ENCODE data around the gene RAB31.

Gene RAB31

DNA sequence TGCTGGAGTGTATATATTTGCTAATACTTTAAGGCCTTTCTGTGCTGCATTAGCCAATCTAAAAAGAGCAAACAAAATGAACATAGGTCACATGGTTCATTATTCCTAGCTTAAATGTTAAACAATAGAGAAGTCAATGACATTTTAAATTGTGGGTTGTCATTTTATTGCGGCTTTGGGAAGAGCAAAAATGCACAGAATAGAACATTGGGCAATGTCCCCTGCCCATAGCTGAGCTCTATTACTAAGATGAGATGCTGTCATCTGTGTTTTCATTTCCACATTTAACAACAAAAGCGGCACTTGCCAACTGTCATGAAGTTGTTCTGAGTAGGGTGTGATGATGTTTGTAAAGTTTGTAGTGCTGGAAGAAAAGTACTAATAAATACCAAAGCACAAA is 202.6 kb downstream of the RAB31 start:
- Histone ChIP-seq H3K4me3 (ENCODE audit: low read depth, low read length) (no peak overlapping the region), H3K9me3 (ENCODE audit: control insufficient read depth, insufficient read depth, low read depth, low read length) (no peaks in the 10 kb centered on the region), H3K27ac (ENCODE audit: extremely low read depth, low read depth, low read length) (no peak overlapping the region), H3K36me3 (ENCODE audit: control insufficient read depth in 2 of 2, insufficient read depth in 1 of 2, low read length in 2 of 2) (no peaks in the 10 kb centered on the region), H3K4me1 (ENCODE audit: control insufficient read depth, insufficient read depth, low read length) (no peaks in the 10 kb centered on the region)
- TF ChIP-seq PRDM10 (tag by site-specific recombination; IDR thresholded peaks at IDR 0.05) (no peak), ZNF280C (tag by site-specific recombination; IDR thresholded peaks at IDR 0.05) (no peak), ZNF501 (tag by site-specific recombination; IDR thresholded peaks at IDR 0.05) (no peak), ZNF776 (tag by site-specific recombination; IDR thresholded peaks at IDR 0.05; ENCODE audit: borderline replicate concordance) (no peak), REPIN1 (tag by site-specific recombination; IDR thresholded peaks at IDR 0.05; ENCODE audit: low read depth) (no peak), ZNF571 (tag by site-specific recombination; IDR thresholded peaks at IDR 0.05) (no peak), ZNF704 (tag by site-specific recombination; IDR thresholded peaks at IDR 0.05) (no peak), ZNF449 (tag by site-specific recombination; IDR thresholded peaks at IDR 0.05) (no peak), SP2 (tag by site-specific recombination; IDR thresholded peaks at IDR 0.05) (no peak), ZNF350 (tag by site-specific recombination; IDR thresholded peaks at IDR 0.05) (no peak), YY2 (tag by site-specific recombination; IDR thresholded peaks at IDR 0.05) (no peak), ZNF707 (tag by site-specific recombination; IDR thresholded peaks at IDR 0.05) (no peak), ZNF521 (tag by site-specific recombination; IDR thresholded peaks at IDR 0.05) (no peak), ZNF76 (tag by site-specific recombination; IDR thresholded peaks at IDR 0.05; ENCODE audit: borderline replicate concordance, low read depth) (no peak), ZSCAN16 (tag by site-specific recombination; IDR thresholded peaks at IDR 0.05) (no peak)
- CTCF ChIA-PET = interaction anchor here (0.6 kb wide), 2 partner anchors 86 to 131 kb away, joined by 3 to 5 read pairs; no protein-coding TSS in a partner anchor
- POLR2A ChIA-PET = no interaction called here

- POLR2A ChIA-PET = no interaction called here
- H3K27ac ChIP-seq (ENCODE audit: extremely low read depth, low read depth, low read length) = no peak overlapping the region
- H3K9me3 ChIP-seq (ENCODE audit: control insufficient read depth, insufficient read depth, low read depth, low read length) = no peaks in the 10 kb centered on the region
- CTCF ChIA-PET = interaction anchor here (0.6 to 1.1 kb wide), 3 partner anchors 11 to 130 kb away, joined by 3 to 5 read pairs (median 3); no protein-coding TSS in a partner anchor
- H3K4me3 ChIP-seq (ENCODE audit: low read depth, low read length) = no peak overlapping the region
- H3K4me1 ChIP-seq (ENCODE audit: control insufficient read depth, insufficient read depth, low read length) = 0 out of 2 replicates have a peak, but pooled peaks cover 3% of the 10 kb centered on the region
- no peaks in the 10 kb centered on the region for H3K36me3 ChIP-seq (ENCODE audit: control insufficient read depth in 2 of 2, insufficient read depth in 1 of 2, low read length in 2 of 2)
- TF ChIP-seq ZNF214 (tag by site-specific recombination; IDR thresholded peaks at IDR 0.05; ENCODE audit: borderline replicate concordance) = no peak
- no peak for TF ChIP-seq ZNF239 (tag by site-specific recombination; IDR thresholded peaks at IDR 0.05)
- no peak for TF ChIP-seq ZNF704 (tag by site-specific recombination; IDR thresholded peaks at IDR 0.05)
- TF ChIP-seq ZNF529 (tag by site-specific recombination; IDR thresholded peaks at IDR 0.05; ENCODE audit: insufficient replicate concordance) = no peak
- TF ChIP-seq ZFHX2 (tag by site-specific recombination; conservative IDR thresholded peaks at IDR 0.05) = no peak
- no peak for TF ChIP-seq OSR2 (tag by site-specific recombination; IDR thresholded peaks at IDR 0.05)
- TF ChIP-seq HOXD13 (CRISPR knock-in tag; IDR thresholded peaks at IDR 0.05; ENCODE audit: borderline replicate concordance) = no peak
- TF ChIP-seq, protein P1, sequence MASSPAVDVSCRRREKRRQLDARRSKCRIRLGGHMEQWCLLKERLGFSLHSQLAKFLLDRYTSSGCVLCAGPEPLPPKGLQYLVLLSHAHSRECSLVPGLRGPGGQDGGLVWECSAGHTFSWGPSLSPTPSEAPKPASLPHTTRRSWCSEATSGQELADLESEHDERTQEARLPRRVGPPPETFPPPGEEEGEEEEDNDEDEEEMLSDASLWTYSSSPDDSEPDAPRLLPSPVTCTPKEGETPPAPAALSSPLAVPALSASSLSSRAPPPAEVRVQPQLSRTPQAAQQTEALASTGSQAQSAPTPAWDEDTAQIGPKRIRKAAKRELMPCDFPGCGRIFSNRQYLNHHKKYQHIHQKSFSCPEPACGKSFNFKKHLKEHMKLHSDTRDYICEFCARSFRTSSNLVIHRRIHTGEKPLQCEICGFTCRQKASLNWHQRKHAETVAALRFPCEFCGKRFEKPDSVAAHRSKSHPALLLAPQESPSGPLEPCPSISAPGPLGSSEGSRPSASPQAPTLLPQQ (tag by site-specific recombination; IDR thresholded peaks at IDR 0.05) = no peak
- TF ChIP-seq ZSCAN23 (tag by site-specific recombination; IDR thresholded peaks at IDR 0.05) = no peak
- TF ChIP-seq ZSCAN16 (tag by site-specific recombination; IDR thresholded peaks at IDR 0.05) = no peak
- no peak for TF ChIP-seq ZNF169 (tag by site-specific recombination; IDR thresholded peaks at IDR 0.05)
Observed at GRCh38 chr18:9911226-9911625, 203.1 kb downstream of the RAB31 start.
